Limb (tissue), 2 donors: ENCODE measurements around the gene SLC29A2.

Experiments
- DNase-seq, 2 donors: peaks; one replicate each; pipeline ENCODE4 v3.0.0-alpha.2; 2016; ENCODE audit errors: extremely low spot score in 2 of 2

Gene SLC29A2

GRCh38 chr11:66347425-66348276 is 23.9 kb downstream of the SLC29A2 start, which contains the start of gene B4GAT1:
B4GAT1 (minus strand) TSS chr11:66347629; CDS start chr11:66347545, 84 bp downstream.
- DNase-seq = peak; percentile 80 to 91

DNA sequence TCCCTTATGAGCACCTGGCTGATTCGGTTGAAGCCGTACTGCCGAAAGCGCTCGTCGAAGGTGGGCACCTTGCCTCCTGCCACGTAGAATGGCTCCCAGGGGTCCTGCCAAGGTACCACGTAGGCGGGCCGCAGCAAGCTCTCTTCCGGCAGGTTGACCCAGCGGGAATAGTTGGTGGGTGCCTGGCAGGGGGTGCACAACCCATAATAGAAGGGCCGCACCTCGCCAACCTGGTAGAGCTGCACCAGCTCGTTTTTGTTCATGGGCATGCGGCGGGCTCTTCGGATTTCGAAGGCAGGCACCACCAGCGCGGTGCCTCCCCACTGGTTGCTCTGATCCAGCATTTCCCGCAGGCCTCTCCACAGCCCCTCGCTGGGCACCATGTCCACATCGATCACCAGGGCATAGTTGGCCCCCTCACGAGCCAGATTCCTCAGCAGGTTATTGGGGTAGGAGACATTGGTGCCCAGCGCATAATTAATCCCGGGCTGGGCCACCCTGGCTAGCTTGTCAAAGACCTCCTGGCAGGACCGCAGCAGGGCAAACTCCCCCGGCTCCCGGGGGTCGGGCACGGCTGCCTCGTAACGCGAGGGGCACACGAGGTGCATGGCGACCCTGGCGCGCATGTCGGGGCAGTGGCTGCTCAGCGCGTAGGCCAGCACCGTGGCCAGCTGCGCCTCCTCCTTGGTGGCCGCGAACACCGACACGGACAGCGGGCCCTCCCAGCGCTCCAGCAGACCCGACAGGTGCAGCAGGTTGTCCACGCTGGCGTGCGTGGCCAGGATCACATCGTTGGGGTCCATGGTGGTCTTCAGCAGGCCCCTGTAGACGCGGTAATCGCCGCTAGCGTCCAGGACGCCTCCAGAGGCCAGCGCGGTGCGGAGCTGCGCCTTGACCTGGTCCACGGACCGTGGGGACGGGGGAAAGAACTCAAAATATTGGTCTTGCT is 24.8 kb downstream of the SLC29A2 start:
- DNase-seq = no peak

DNA sequence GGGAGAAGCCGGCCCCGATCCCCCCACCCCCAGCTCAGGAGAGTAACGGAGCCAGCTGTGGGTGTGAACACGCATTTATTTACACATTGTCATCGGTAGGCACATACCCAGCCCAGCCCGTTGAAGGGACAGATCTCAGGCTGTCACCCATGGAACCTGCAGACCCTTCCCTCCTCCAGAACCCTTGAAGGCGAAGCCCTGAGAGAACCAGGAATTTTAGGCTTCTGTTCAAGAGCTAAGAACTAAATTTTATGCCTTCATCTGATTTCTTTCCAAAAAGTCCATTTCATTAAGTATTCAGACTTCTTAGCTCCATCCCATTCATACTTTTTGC is 26.3 kb downstream of the SLC29A2 start:
- no peak for DNase-seq

GRCh38 chr11:66344550-66345315 is 26.8 kb downstream of the SLC29A2 start, which contains the start of gene BRMS1:
BRMS1 (minus strand) TSS chr11:66345104; CDS start chr11:66342234, 2,870 bp downstream.
- DNase-seq = peak; percentile 97

GRCh38 chr11:66343176-66343575 is 28.4 kb downstream of the SLC29A2 start:
- DNase-seq = no peak

DNA sequence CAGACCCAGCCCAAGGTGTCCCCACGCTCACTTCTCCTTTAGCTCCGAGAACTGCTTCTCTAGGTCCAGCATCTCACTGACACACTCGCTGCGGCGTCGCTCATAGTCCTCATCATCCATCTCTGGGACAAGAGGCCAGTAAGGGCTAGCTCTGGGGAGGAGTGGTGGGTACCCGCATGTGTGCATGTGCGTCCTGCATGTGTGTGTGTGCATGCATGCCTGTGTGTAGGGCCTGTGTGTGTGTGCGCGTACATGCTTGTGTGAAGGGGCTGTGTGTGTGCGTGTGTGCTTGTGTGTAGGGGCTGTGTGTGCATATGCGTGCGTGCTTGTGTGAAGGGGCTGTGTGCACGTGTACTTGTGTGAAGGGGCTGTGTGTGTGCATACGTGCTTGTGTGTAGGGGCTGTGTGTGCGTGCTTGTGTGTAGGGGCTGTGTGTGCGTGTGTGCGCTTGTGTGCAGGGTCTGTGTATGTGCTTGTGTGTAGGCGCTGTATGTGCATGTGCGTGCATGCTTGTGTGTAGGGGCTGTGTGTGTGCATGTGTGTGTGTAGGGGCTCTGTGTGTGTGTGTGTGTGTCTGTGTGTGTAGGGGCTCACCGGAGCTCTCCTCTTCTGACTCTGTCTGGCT is 29.9 kb downstream of the SLC29A2 start:
- no peak for DNase-seq

DNA sequence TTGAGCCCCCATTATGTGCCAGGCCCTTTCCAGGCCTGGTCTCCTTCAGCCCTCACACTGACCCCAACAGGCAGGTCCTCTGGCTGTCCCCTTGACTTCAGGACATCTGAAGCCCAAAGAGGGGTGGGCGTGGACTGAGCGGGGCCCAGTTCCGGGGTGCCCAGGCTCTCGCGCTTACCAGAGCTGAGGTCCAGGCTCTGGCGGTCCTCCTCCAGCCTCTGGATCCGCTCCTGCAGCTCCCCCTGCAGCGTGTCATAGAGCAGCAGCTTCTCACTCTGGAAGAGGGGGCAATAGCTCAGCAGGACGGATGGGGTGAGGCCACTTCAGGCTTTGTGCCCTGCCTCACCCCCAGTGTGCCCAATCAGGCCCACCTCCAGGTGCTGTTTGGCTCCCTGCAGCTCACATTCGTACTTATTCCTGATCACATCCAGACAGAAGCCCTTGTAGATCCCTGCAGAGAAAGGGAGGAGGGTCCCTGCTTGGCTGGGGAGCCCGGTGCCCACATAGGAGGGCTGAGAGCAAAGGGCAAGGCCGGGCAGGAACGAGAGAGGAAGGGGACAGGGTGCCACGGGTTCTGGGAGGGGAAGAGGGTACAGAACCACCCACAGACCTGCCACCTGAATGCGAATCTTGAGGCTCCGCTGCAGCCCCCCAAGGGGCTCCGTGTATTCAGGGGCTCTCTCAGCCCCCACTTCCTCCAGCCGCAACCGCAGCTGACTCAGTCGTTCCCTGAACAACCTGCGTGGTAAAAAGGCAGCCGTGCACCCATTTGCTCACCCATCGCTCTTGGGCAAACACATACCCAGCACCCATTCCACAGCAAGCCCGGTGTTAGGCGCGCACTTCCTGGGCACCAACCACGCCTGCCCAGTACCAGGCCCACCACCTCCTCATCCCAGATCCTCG is 30.7 kb downstream of the SLC29A2 start:
- no peak for DNase-seq

DNA sequence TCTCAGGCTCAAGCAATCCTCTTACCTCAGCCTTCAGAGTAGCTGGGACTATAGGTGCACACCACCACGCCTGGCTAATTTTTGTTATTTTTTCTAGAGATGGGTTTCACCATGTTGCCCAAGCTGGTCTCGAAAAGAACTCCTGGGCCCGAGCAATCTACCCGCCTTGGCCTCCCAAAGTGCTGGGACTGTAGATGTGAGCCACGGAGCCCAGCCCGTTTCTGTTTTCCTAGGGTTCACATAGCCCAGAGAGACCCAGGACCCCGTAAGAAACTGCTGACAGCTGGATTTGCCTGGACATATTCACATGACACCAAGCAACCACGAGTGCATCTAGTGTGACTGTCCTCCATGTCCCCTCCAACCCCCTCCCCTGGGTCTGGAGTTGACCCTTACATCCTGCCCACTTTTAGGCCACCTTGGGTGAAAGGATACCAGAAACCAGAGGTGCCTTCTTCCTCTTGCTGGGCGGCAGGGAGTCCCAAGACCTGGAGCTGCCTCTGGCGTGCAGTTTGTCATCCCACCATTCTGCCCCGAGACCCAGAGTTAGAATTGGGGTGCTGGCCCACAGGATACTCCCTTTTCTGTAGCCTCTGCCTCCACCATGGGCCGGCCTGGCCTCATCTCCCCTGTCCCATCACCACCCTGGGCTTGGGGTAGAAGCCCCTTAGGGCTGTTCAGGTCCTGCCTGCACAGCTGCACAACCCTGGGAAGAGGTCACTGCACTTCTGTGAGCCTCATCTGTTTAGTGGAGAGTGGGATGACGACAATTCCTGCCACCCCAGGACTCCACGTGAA is 31.7 kb downstream of the SLC29A2 start:
- no peak for DNase-seq

- no peak for DNase-seq
These were observed 32.3 kb downstream of the SLC29A2 start for GRCh38 chr11:66339162-66339675.

- no peak for DNase-seq
These were observed 33.0 kb downstream of the SLC29A2 start for GRCh38 chr11:66338276-66339161.

GRCh38 chr11:66337103-66337899 is 34.3 kb downstream of the SLC29A2 start:
- DNase-seq = no peak

GRCh38 chr11:66336234-66337102 is 35.1 kb downstream of the SLC29A2 start, which contains the start of gene RIN1:
RIN1 (minus strand) TSS chr11:66336434; CDS start chr11:66336402, 32 bp downstream.
- peak in 1 of 2 donors; percentile 56 for DNase-seq

DNA sequence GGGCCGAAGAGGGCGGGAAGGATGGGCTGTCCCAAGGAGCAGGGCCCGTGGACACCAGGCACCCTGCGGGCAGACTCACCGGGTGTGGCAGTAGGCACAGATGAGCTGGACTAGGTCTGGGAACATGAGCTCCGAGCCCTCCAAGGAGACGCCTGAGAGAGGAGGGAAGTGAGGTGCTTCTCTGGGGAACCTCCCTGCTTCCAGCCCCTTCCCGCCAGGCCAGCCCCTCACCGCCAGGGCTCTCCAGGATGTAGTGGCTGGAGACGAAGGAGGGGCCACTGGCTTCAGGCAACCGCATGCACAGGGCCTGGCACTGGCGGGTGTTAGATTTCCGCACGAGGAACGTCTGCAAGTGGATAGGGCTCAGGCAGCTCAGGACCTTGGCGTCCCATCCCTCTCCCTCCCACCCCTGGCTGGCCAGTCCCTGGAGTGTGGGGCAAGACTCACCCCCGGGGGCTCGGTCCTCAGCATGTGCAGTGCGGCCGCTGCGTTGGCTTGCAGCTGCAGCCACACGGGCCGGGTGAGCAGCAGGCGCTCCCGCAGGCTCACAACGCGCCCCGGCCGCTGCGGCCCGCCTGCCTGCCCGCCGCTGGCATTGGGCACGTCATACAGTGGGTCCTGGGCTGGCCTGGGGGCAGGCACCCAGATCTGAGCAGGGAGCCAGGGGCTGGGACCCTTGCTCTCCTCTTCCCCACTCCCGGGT is 35.9 kb downstream of the SLC29A2 start:
- peak in 1 of 2 donors; percentile 55 for DNase-seq

- DNase-seq = no peak
These were observed 36.7 kb downstream of the SLC29A2 start for GRCh38 chr11:66334605-66335442.
